HS-27A (cell line): ENCODE data around the gene HSPBAP1.

Experiments
- DNase-seq: peaks from one replicate; pipeline ENCODE4 v3.0.0-alpha.2; 2012; ENCODE audit warnings: low read depth, missing footprints

Gene HSPBAP1

GRCh38 chr3:122793568-122794416 lies at the start of gene HSPBAP1:
Gene HSPBAP1, minus strand, starts transcription at chr3:122793831. Its CDS starts 151 bp downstream, at chr3:122793680.
- DNase-seq: peak; percentile 90

GRCh38 chr3:122835590-122835989 lies 42.0 kb upstream of the HSPBAP1 start:
- DNase-seq: no peak

- DNase-seq: no peak
Observed at GRCh38 chr3:122828281-122828680, 34.6 kb upstream of the HSPBAP1 start.

DNA sequence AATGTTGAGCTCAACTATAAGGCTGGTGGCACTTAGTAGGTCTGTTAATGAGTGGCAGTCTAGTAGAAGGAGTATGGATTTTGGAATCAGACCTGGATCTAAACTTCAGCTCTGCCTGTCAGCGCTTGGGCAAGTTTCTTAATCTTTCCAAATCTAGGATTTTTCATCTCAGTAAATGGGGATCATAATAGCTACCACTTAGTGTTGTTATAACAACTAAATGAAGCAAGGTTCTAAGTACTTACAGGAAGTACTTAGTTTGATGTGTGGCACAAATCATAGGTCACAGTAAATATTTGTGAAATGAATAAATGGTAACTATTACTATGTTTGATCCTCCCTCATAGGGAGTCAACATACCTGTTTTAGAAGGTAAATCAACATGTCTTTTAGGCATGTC lies 32.6 kb upstream of the HSPBAP1 start:
- no peak for DNase-seq

- DNase-seq: no peak
Observed at GRCh38 chr3:122825460-122825859, 31.8 kb upstream of the HSPBAP1 start.

- no peak for DNase-seq
Observed at GRCh38 chr3:122824465-122825381, 31.1 kb upstream of the HSPBAP1 start.

- DNase-seq: no peak
Observed at GRCh38 chr3:122816587-122816986, 23.0 kb upstream of the HSPBAP1 start.

- no peak for DNase-seq
Observed at GRCh38 chr3:122810734-122811133, 17.1 kb upstream of the HSPBAP1 start.

DNA sequence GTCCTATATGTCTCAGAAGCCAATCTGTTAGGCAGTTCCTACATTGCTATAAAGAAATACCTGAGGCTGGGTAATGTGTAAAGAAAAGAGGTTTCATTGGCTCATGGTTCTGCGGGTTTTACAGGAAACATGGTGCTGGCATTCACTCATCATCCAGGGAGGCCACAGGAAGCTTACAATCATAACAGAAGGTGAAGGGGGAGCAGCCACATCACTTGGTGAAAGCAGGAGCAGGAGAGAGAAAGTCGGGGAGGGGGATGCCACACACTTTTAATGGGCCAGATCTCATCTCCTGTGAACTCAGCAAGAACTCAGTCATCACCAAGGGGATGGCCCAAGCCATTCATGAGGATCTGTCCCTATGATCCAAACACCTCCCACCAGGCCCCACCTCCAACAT lies 10.3 kb upstream of the HSPBAP1 start:
- no peak for DNase-seq

DNA sequence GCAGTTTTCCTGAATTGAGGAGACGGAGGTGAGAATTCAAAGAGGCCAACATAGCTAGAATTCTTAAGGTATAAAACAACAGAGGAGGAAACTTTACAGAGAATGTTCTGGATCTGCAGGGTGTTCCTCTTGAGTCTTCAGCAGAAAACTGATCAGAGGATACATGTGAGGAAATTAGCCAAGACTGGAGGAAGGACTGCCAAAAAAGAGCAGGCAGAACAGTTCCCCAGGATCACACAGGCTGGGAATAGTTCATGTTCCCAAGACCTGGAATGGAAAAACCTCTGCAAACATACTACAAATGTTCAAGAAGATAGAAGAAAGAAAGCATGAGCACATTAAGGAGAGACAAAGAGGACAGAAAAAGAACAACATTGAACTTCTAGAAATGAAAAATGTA lies 8.7 kb upstream of the HSPBAP1 start:
- no peak for DNase-seq

GRCh38 chr3:122800706-122801237 lies 7.1 kb upstream of the HSPBAP1 start:
- DNase-seq: no peak

DNA sequence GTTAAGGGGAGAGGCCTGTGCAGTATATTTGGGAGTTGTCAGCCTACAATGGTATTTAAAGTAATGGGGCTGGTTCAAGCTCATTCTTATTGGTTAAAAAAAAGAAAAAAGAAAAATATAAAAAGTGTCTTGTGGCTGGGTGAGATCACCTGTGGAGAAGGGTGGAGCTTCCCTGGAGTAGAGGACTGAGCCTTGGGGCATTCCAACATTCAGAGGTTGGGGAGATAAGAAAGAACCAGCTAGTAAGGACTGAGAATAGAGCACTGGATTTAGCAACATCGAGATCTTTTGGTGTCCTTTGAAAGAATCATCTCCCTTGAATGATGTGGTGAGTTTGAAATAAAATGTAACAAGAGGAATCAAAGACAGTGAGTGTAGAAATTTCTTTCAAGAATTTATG lies 6.4 kb upstream of the HSPBAP1 start:
- DNase-seq: no peak

DNA sequence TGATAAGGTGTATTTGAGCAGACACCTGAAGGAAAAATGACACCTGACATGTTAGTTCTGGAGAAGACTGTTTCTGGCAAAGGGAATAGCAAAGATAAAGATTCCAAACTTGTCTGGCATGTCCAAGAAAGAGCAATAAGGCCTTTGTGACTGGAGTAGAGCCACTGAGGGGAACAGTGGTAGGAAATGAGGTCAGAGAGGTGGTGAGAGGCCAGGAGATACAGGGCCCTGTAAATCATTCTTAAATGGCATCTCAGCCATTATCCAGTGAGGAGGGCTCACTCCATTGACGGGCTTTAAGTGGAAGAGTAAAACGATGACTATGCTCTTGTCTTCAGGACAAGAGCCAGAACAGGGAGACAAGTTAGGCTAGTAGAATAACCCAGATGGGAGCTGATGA lies 5.7 kb upstream of the HSPBAP1 start:
- no peak for DNase-seq

- no peak for DNase-seq
Observed at GRCh38 chr3:122797291-122797690, 3.7 kb upstream of the HSPBAP1 start.

- DNase-seq: no peak
Observed at GRCh38 chr3:122795674-122796195, 2.1 kb upstream of the HSPBAP1 start.

GRCh38 chr3:122794779-122795673 lies 1.4 kb upstream of the HSPBAP1 start, which contains the start of gene SLC49A4:
Gene SLC49A4, plus strand, starts transcription at chr3:122795069. Its CDS starts 124 bp downstream, at chr3:122795193.
- peak; percentile 33 for DNase-seq

- no peak for DNase-seq
Observed at GRCh38 chr3:122794483-122794778, 800 bp upstream of the HSPBAP1 start.

DNA sequence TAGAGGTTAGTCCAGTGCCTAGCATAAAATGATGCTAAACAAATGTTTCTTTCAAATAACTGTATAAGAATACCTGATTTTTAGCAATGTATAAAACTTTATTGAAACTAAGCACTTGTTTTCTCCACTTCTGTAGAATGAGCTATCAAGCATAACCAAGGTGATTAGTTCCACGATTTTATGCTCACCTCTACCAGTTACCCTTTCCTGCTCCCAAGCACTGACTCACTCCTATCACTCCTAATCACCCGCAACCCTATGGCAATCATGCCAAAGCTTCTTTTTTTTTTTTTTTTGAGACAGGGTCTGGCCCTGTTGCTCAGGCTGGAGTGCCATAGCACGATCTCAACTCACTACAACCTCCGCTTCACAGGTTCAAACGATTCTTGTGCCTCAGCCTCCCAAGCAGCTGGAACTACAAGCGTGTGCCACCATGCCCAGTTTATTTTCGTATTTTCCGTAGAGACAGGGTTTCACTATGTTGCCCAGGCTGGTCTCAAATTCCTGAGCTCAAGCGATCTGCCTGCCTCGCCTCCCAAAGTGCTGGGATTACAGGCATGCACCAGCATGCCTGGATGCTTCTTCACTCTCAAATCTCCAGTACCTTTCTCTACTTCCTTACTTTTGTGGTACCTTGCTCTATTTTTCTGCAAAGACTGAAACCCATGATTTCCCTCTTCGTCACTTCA lies 3.9 kb downstream of the HSPBAP1 start:
- no peak for DNase-seq

DNA sequence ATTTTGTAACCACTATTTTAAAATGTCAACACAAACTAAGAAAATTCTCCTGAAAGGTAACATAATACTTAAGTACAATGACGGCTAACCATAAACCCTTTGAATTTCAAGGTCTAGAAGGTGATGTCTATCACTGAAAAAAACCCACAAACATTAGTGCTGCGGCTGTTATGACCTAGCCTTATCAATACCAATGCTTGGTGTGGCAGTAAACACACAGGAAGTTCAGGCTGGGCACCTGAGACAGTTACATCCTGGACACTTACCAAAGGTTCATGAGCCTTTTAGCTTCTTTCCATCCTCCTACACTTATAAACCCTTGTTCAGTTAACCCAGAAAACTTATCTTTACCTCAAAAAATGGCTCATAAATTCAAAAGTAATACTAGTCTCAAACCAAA lies 5.8 kb downstream of the HSPBAP1 start:
- no peak for DNase-seq

- no peak for DNase-seq
Observed at GRCh38 chr3:122786066-122786465, 7.6 kb downstream of the HSPBAP1 start.

DNA sequence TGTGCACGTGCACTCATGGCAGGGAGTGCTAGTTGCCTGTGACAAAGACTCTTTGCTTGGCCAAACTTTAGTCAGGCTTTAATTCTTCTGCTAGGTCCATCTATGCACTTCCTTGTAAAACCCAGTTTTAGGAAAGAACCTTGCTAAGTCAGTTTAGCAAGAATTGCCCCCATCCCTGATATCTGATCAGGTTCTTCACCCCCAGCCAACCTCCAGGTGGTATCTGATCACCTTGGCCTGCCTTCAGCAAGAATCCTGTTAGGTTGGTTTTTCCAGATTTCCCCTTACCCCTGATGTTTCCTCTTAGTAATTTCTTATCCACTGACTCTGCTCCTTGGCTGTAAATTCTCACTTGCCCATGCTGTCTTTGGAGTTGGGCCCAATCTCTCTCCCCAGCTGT lies 8.4 kb downstream of the HSPBAP1 start:
- DNase-seq: no peak
